Left ventricle myocardium inferior (tissue), 1 donor: ENCODE results near the gene GNAI3. TPM values are rescaled to one million over a fixed set of nuclear protein-coding genes. Genes with fewer than 3 reads are reported as not detected.

Source experiments
- DNase-seq: peaks from one replicate; pipeline ENCODE4 v3.0.0-alpha.2; 2020
- H3K27ac ChIP-seq: fragments of 200-600 bp; replicated peaks from 2 replicates; pipeline ENCODE4 v1.8.0; 2021
- H3K27me3 ChIP-seq: fragments of 200-600 bp; 2 replicates; pipeline ENCODE4 v1.8.0; 2021; ENCODE audit warnings: low read depth
- H3K36me3 ChIP-seq: fragments of 200-600 bp; 2 replicates; pipeline ENCODE4 v1.8.0; 2021
- H3K4me1 ChIP-seq: fragments of 200-600 bp; 2 replicates; pipeline ENCODE4 v1.8.0; 2021
- H3K4me3 ChIP-seq: fragments of 200-600 bp; 2 replicates; pipeline ENCODE4 v1.8.0; 2021; ENCODE audit warnings: mild to moderate bottlenecking, moderate library complexity
- H3K9me3 ChIP-seq: fragments of 200-600 bp; replicated peaks from 2 replicates; pipeline ENCODE4 v1.8.0; 2021
- CTCF ChIP-seq: fragments of 200-600 bp; IDR thresholded peaks from 2 replicates; pipeline ENCODE4 v1.8.0; 2021; ENCODE audit warnings: antibody characterized with exemption, mild to moderate bottlenecking, borderline replicate concordance
- intact Hi-C: fragments of 100-400 bp; cut with micrococcal nuclease; formaldehyde crosslinking; loops from one replicate; pipeline ENCODE4 v1.11.0; 2022
- total RNA-seq: library from RNA; stranded (reverse); fragmentation: NEBNext Ultra II Directional; extraction: Animal tissue kit (Norgen Biotek cat#: 25700); gene quantifications from one replicate; pipeline ENCODE4 v1.2.1, GENCODE V29; 2021
- donor health status: DM: no; HTN: yes; CAD: no; lungs with severe emphysema.

GNAI3 gene
- total RNA-seq, 1 donor from 2014 or later: 2.0 TPM

- peaks cover 85% of the 10 kb centered on the region for H3K36me3 ChIP-seq
- intact Hi-C loops: no loop called here
Observed at GRCh38 chr1:109592916-109593315, 44.5 kb downstream of the GNAI3 start.

GRCh38 chr1:109595531-109595930 lies 47.1 kb downstream of the GNAI3 start:
- TF ChIP-seq CTCF: no peak
- Histone ChIP-seq H3K4me3 (no peak overlapping the region), H3K27ac (no peak overlapping the region), H3K9me3 (no peaks in the 10 kb centered on the region), H3K4me1 (no peaks in the 10 kb centered on the region), H3K27me3 (no peaks in the 10 kb centered on the region), H3K36me3 (peaks cover 72% of the 10 kb centered on the region)
- no peak for DNase-seq
- intact Hi-C loops: no loop called here

More at GRCh38 chr1:109592916-109593315, 44.5 kb downstream of the GNAI3 start:
- H3K27ac ChIP-seq: no peak overlapping the region
- no peak for DNase-seq
- TF ChIP-seq CTCF: no peak
- H3K9me3 ChIP-seq: no peaks in the 10 kb centered on the region
- H3K4me3 ChIP-seq: no peak overlapping the region
- no peaks in the 10 kb centered on the region for H3K4me1 ChIP-seq
- no peaks in the 10 kb centered on the region for H3K27me3 ChIP-seq

- no peak for DNase-seq
- peaks cover 48% of the 10 kb centered on the region for H3K36me3 ChIP-seq
- no peaks in the 10 kb centered on the region for H3K4me1 ChIP-seq
- H3K27me3 ChIP-seq: no peaks in the 10 kb centered on the region
- no peak overlapping the region for H3K27ac ChIP-seq
- no peak overlapping the region for H3K4me3 ChIP-seq
- TF ChIP-seq CTCF: no peak
- intact Hi-C loops: no loop called here
- H3K9me3 ChIP-seq: no peaks in the 10 kb centered on the region
Observed at GRCh38 chr1:109598156-109598555, 49.7 kb downstream of the GNAI3 start.

GRCh38 chr1:109598655-109599054 lies 50.2 kb downstream of the GNAI3 start:
- no peak for DNase-seq
- Histone ChIP-seq H3K9me3 (no peaks in the 10 kb centered on the region), H3K4me1 (no peaks in the 10 kb centered on the region), H3K4me3 (no peak overlapping the region), H3K27me3 (no peaks in the 10 kb centered on the region), H3K27ac (no peak overlapping the region), H3K36me3 (peaks cover 43% of the 10 kb centered on the region)
- no peak for TF ChIP-seq CTCF
- intact Hi-C loops: no loop called here

GRCh38 chr1:109603229-109603628 lies 54.8 kb downstream of the GNAI3 start:
- TF ChIP-seq CTCF: no peak
- Histone ChIP-seq H3K36me3 (peaks cover 12% of the 10 kb centered on the region), H3K4me3 (no peak overlapping the region), H3K9me3 (no peaks in the 10 kb centered on the region), H3K27ac (no peak overlapping the region), H3K4me1 (peaks cover 5% of the 10 kb centered on the region), H3K27me3 (no peaks in the 10 kb centered on the region)
- no peak for DNase-seq
- intact Hi-C loops: no loop called here

- Histone ChIP-seq H3K4me1 (peaks cover 5% of the 10 kb centered on the region), H3K4me3 (no peak overlapping the region), H3K27me3 (no peaks in the 10 kb centered on the region), H3K36me3 (no peaks in the 10 kb centered on the region), H3K27ac (no peak overlapping the region), H3K9me3 (no peaks in the 10 kb centered on the region)
- no peak for DNase-seq
- intact Hi-C loops: no loop called here
- TF ChIP-seq CTCF: no peak
Observed at GRCh38 chr1:109605381-109605780, 57.0 kb downstream of the GNAI3 start.
